HG03045 (cell line): ENCODE results near the gene CTPS2.
"Not testable (repeated sequence)": the region's sequence is repeated elsewhere in the genome, so short reads cannot be mapped to it uniquely, and the experiment has no call there.

Experiments
- ATAC-seq: cut with Tn5 transposase; IDR thresholded peaks from one replicate; pipeline ENCODE4 v1.9.1; 2021; ENCODE audit warnings: mild to moderate bottlenecking, moderate library complexity; ENCODE audit not compliant: unreplicated experiment

The CTPS2 gene

GRCh38 chrX:16610121-16610621, 102.3 kb downstream of the CTPS2 start:
- ATAC-seq, result no peak

- no peak for ATAC-seq
These were observed 106.2 kb downstream of the CTPS2 start for GRCh38 chrX:16606142-16606720.

- ATAC-seq, result no peak
These were observed 108.1 kb downstream of the CTPS2 start for GRCh38 chrX:16604337-16604736.

- no peak for ATAC-seq
These were observed 108.6 kb downstream of the CTPS2 start for GRCh38 chrX:16603822-16604221.

GRCh38 chrX:16603235-16603634, 109.2 kb downstream of the CTPS2 start:
- ATAC-seq, result not testable (repeated sequence)

- ATAC-seq, result no peak
These were observed 110.6 kb downstream of the CTPS2 start for GRCh38 chrX:16601885-16602284.

GRCh38 chrX:16594490-16594889, 118.0 kb downstream of the CTPS2 start:
- no peak for ATAC-seq

- ATAC-seq, result no peak
These were observed 118.7 kb downstream of the CTPS2 start for GRCh38 chrX:16593801-16594200.

GRCh38 chrX:16592194-16592770, 120.2 kb downstream of the CTPS2 start:
- ATAC-seq, result no peak

- ATAC-seq, result no peak
These were observed 122.6 kb downstream of the CTPS2 start for GRCh38 chrX:16589826-16590225.

GRCh38 chrX:16589211-16589610, 123.3 kb downstream of the CTPS2 start:
- ATAC-seq, result no peak

- no peak for ATAC-seq
These were observed 124.2 kb downstream of the CTPS2 start for GRCh38 chrX:16588266-16588665.

- no peak for ATAC-seq
These were observed 124.6 kb downstream of the CTPS2 start for GRCh38 chrX:16587836-16588235.

- no peak for ATAC-seq
These were observed 125.9 kb downstream of the CTPS2 start for GRCh38 chrX:16586377-16587112.

- no peak for ATAC-seq
These were observed 126.7 kb downstream of the CTPS2 start for GRCh38 chrX:16585486-16586376.

- ATAC-seq, result not testable (repeated sequence)
These were observed 132.3 kb downstream of the CTPS2 start for GRCh38 chrX:16580004-16580797.

- no peak for ATAC-seq
These were observed 133.0 kb downstream of the CTPS2 start for GRCh38 chrX:16579517-16579916.

GRCh38 chrX:16578218-16578617, 134.3 kb downstream of the CTPS2 start:
- no peak for ATAC-seq

- ATAC-seq, result no peak
These were observed 134.9 kb downstream of the CTPS2 start for GRCh38 chrX:16577483-16578029.

- ATAC-seq, result not testable (repeated sequence)
These were observed 137.1 kb downstream of the CTPS2 start for GRCh38 chrX:16575388-16575787.
